Stimulated activated CD8-positive, alpha-beta memory T cell treated with anti-CD3 and anti-CD28 coated beads, Interleukin-7, amount 100 ng/mL, for 24 hours (primary cell): ENCODE data around the gene DAGLB.
"Not testable (repeated sequence)": the region's sequence is repeated elsewhere in the genome, so short reads cannot be mapped to it uniquely, and the experiment has no call there.

ENCODE experiments used
- DNase-seq: peaks from one replicate; pipeline ENCODE4 v3.0.0-alpha.2; 2020; ENCODE audit warnings: low read depth

DAGLB gene

GRCh38 chr7:6430271-6430940 is 17.3 kb downstream of the DAGLB start:
- no peak for DNase-seq

GRCh38 chr7:6425948-6426347 is 21.8 kb downstream of the DAGLB start:
- no peak for DNase-seq

GRCh38 chr7:6423942-6424701 is 23.6 kb downstream of the DAGLB start:
- DNase-seq: no peak

- DNase-seq: no peak
Measured at GRCh38 chr7:6422926-6423632, 24.7 kb downstream of the DAGLB start.

GRCh38 chr7:6422095-6422494 is 25.7 kb downstream of the DAGLB start:
- no peak for DNase-seq

GRCh38 chr7:6420680-6421079 is 27.1 kb downstream of the DAGLB start:
- DNase-seq: no peak

GRCh38 chr7:6419310-6419773 is 28.4 kb downstream of the DAGLB start:
- DNase-seq: no peak

- DNase-seq: no peak
Measured at GRCh38 chr7:6417408-6417807, 30.3 kb downstream of the DAGLB start.

- DNase-seq: no peak
Measured at GRCh38 chr7:6416516-6417145, 31.1 kb downstream of the DAGLB start.

- no peak for DNase-seq
Measured at GRCh38 chr7:6413637-6414036, 34.1 kb downstream of the DAGLB start.

- DNase-seq: no peak
Measured at GRCh38 chr7:6409944-6410693, 37.6 kb downstream of the DAGLB start.

- no peak for DNase-seq
Measured at GRCh38 chr7:6409091-6409490, 38.7 kb downstream of the DAGLB start.

- no peak for DNase-seq
Measured at GRCh38 chr7:6407434-6407833, 40.3 kb downstream of the DAGLB start.

GRCh38 chr7:6406121-6406520 is 41.6 kb downstream of the DAGLB start:
- no peak for DNase-seq

- DNase-seq: no peak
Measured at GRCh38 chr7:6403907-6404306, 43.8 kb downstream of the DAGLB start.

GRCh38 chr7:6402741-6403140 is 45.0 kb downstream of the DAGLB start:
- DNase-seq: no peak

- DNase-seq: no peak
Measured at GRCh38 chr7:6402041-6402440, 45.7 kb downstream of the DAGLB start.

GRCh38 chr7:6401536-6401935 is 46.2 kb downstream of the DAGLB start:
- no peak for DNase-seq

GRCh38 chr7:6400243-6401105 is 47.3 kb downstream of the DAGLB start:
- not testable (repeated sequence) for DNase-seq

- DNase-seq: no peak
Measured at GRCh38 chr7:6399351-6399750, 48.4 kb downstream of the DAGLB start.

GRCh38 chr7:6398943-6399342 is 48.8 kb downstream of the DAGLB start:
- no peak for DNase-seq
